Fibroblast of lung (primary cell): Measurements from ENCODE around the gene STIL. TPM values are rescaled to one million over a fixed set of nuclear protein-coding genes. Genes with fewer than 3 reads are reported as not detected.
"Not testable (repeated sequence)": the region's sequence is repeated elsewhere in the genome, so short reads cannot be mapped to it uniquely, and the experiment has no call there.

Experiments
- DNase-seq, 2 donors: peaks; one replicate each; pipeline versions ENCODE4 v3.0.0 to v3.0.0-alpha.2; 2010; ENCODE audit warnings: low read depth in 2 of 2
- H2AFZ ChIP-seq: 2 replicates; pipeline ENCODE4 v1.5.1; 2012; ENCODE audit warnings: low read length, control low read depth, inconsistent platforms
- H3K27ac ChIP-seq: 2 replicates; pipeline ENCODE4 v1.5.1; 2011; ENCODE audit warnings: low read length, control low read depth; ENCODE audit not compliant: insufficient read depth
- H3K27me3 ChIP-seq: 2 replicates; pipeline ENCODE4 v1.5.1; 2011; ENCODE audit warnings: mild to moderate bottlenecking, low read length; ENCODE audit not compliant: control insufficient read depth, insufficient read depth
- H3K36me3 ChIP-seq: 2 replicates; pipeline ENCODE4 v1.5.1; 2011; ENCODE audit warnings: low read length; ENCODE audit not compliant: control insufficient read depth, insufficient read depth
- H3K4me1 ChIP-seq: 2 replicates; pipeline ENCODE4 v1.5.1; 2011; ENCODE audit warnings: low read length; ENCODE audit not compliant: control insufficient read depth, insufficient read depth; ENCODE audit errors: extremely low read depth
- H3K4me2 ChIP-seq: 2 replicates; pipeline ENCODE4 v1.5.1; 2011; ENCODE audit warnings: low read length, control low read depth; ENCODE audit not compliant: insufficient read depth; ENCODE audit errors: extremely low read depth
- H3K4me3 ChIP-seq, 4 experiments: fragments of 200-600 bp in 1 of 4; sonication (generic) in 1 of 4; replicated peaks in 1 of 4; 2 replicates each; pipeline ENCODE4 v1.5.1; 2011 to 2016; ENCODE audit warnings: low read length in 4 of 4, low read depth in 3 of 4, mild to moderate bottlenecking in 3 of 4, control low read depth in 2 of 4, inconsistent platforms in 1 of 4, mixed read lengths in 1 of 4; ENCODE audit not compliant: insufficient read depth in 1 of 4; ENCODE audit errors: control extremely low read depth in 1 of 4
- H3K79me2 ChIP-seq: 2 replicates; pipeline ENCODE4 v1.5.1; 2012; ENCODE audit warnings: mild to moderate bottlenecking, low read length, inconsistent platforms; ENCODE audit not compliant: control insufficient read depth, insufficient read depth
- H3K9ac ChIP-seq: 2 replicates; pipeline ENCODE4 v1.5.1; 2011; ENCODE audit warnings: mild to moderate bottlenecking, low read length, control low read depth; ENCODE audit not compliant: insufficient read depth
- H3K9me3 ChIP-seq: 2 replicates; pipeline ENCODE4 v1.5.1; 2012; ENCODE audit warnings: low read depth, low read length; ENCODE audit not compliant: control insufficient read depth, insufficient read depth
- H4K20me1 ChIP-seq: 2 replicates; pipeline ENCODE4 v1.5.1; 2011; ENCODE audit warnings: low read length; ENCODE audit not compliant: control insufficient read depth, insufficient read depth; ENCODE audit errors: extremely low read depth
- EZH2 ChIP-seq: IDR thresholded peaks from 2 replicates; pipeline ENCODE4 v1.5.1; 2012; ENCODE audit warnings: low read length, control low read depth, mild to moderate bottlenecking; ENCODE audit errors: missing control alignments
- polyA plus RNA-seq, 2 donors: library from polyadenylated mRNA; depleted of rRNA in 1 of 2; stranded (reverse) in 1 of 2; unstranded in 1 of 2; fragments of >200 nt; gene quantifications; 2 replicates each; pipeline ENCODE4 v1.2.1, GENCODE V29; 2011 to 2012; ENCODE audit warnings: missing spikeins in 1 of 2
- total RNA-seq: library from RNA; depleted of rRNA; stranded (reverse); fragments of >200 nt; gene quantifications from 2 replicates; pipeline ENCODE4 v1.2.1, GENCODE V29; 2014
- TF ChIP-seq, protein P1 (sequence below), 2 donors: IDR thresholded peaks in 1 of 2; conservative IDR thresholded peaks in 1 of 2; 1 replicate in 1 of 2; 2 replicates in 1 of 2; pipeline ENCODE4 v1.5.1; 2011 to 2012; ENCODE audit warnings: low read length in 2 of 2, control low read depth in 1 of 2, inconsistent platforms in 1 of 2, low read depth in 1 of 2, mild to moderate bottlenecking in 1 of 2

The STIL gene
- total and polyA plus RNA-seq, 2 donors (not counting 1 experiment from before 2014, with no cell fraction given): 5.8 to 6.2 TPM

DNA sequence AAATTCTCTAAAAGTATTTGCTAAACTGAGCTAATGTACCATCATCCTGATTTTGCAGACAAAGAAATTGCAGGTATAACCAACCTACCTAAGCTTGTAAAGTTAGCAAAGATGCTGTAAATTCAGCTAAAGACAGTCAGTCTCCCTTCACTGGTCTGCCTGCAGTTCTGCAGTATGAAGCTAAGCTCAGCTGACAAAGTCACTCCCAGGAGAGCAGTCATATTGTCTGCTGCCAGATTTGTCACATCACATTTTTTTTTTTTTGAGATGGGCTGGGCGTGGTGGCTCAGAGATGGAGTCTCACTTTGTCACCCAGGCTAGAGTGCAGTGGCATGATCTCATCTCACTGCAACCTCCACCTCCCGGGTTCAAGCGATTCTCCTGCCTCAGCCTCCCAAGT is 10.7 kb upstream of the STIL start:
- Histone ChIP-seq H3K79me2 (no peaks in the 10 kb centered on the region), H3K4me1 (no peaks in the 10 kb centered on the region), H3K27ac (no peak overlapping the region), H4K20me1 (no peaks in the 10 kb centered on the region), H3K36me3 (no peaks in the 10 kb centered on the region), H3K4me3 (no peak overlapping the region), H3K27me3 (no peaks in the 10 kb centered on the region), H3K9me3 (no peaks in the 10 kb centered on the region), H2AFZ (no peak overlapping the region), H3K4me2 (no peak overlapping the region), H3K9ac (no peak overlapping the region)
- no peak for DNase-seq
- TF ChIP-seq, protein P1, sequence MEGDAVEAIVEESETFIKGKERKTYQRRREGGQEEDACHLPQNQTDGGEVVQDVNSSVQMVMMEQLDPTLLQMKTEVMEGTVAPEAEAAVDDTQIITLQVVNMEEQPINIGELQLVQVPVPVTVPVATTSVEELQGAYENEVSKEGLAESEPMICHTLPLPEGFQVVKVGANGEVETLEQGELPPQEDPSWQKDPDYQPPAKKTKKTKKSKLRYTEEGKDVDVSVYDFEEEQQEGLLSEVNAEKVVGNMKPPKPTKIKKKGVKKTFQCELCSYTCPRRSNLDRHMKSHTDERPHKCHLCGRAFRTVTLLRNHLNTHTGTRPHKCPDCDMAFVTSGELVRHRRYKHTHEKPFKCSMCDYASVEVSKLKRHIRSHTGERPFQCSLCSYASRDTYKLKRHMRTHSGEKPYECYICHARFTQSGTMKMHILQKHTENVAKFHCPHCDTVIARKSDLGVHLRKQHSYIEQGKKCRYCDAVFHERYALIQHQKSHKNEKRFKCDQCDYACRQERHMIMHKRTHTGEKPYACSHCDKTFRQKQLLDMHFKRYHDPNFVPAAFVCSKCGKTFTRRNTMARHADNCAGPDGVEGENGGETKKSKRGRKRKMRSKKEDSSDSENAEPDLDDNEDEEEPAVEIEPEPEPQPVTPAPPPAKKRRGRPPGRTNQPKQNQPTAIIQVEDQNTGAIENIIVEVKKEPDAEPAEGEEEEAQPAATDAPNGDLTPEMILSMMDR (conservative IDR thresholded peaks at IDR 0.05 in 1 of 2, IDR thresholded peaks at IDR 0.05 in 1 of 2; ENCODE audit: low read depth in 1 of 2, low read length in 2 of 2): no peak
- TF ChIP-seq EZH2: no peak

DNA sequence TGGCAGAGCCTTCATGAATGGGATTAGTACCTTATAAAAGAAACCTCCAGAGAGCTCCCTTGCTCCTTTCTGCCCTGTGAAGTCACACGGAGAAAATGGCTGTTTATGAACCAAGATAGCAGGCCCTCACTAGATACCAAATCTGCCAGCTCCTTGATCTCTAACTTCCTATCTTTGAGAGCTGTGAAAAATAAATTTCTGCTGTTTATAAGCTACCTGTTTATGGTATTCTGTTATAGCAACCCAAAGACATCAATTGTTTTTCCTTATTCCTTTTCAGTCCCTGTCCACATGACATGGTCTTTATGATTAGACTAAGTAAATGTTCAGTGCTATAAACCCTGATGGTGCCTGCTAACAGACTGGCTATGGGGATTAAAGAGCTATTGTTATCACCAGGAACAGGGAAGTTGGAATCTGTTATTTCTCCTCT is 9.7 kb upstream of the STIL start:
- Histone ChIP-seq H4K20me1 (no peaks in the 10 kb centered on the region), H3K79me2 (no peaks in the 10 kb centered on the region), H3K27ac (no peak overlapping the region), H3K9ac (no peak overlapping the region), H3K9me3 (no peaks in the 10 kb centered on the region), H2AFZ (no peak overlapping the region), H3K36me3 (no peaks in the 10 kb centered on the region), H3K27me3 (no peaks in the 10 kb centered on the region), H3K4me3 (no peak overlapping the region), H3K4me1 (no peaks in the 10 kb centered on the region), H3K4me2 (no peak overlapping the region)
- TF ChIP-seq EZH2: no peak
- TF ChIP-seq, protein P1 (conservative IDR thresholded peaks at IDR 0.05 in 1 of 2, IDR thresholded peaks at IDR 0.05 in 1 of 2; ENCODE audit: low read depth in 1 of 2, low read length in 2 of 2): no peak
- no peak for DNase-seq

DNA sequence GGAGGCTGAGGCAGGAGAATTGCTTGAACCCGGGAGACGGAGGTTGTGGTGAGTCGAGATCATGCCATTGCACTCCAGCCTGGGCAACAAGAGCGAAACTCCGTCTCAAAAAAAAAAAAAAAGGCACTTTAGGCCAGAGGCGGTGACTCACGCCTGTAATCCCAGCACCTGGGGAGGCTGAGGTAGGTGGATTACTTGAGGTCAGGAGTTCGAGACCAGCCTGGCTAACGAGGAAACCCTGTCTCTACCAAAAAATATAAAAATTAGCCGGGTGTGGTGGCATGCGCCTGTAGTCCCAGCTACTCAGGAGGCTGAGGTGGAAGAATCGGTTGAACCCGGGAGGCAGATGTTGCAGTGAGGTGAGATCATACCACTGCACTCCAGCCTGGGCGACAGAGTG is 6.0 kb upstream of the STIL start:
- H2AFZ ChIP-seq, H3K79me2 ChIP-seq, H3K4me2 ChIP-seq, H3K9ac ChIP-seq, H3K9me3 ChIP-seq, H4K20me1 ChIP-seq, H3K27me3 ChIP-seq, H3K4me1 ChIP-seq, H3K36me3 ChIP-seq, DNase-seq, H3K4me3 ChIP-seq, H3K27ac ChIP-seq: not testable (repeated sequence)
